Measurements from ENCODE around the gene DAB2IP.

- TF ChIP-seq CTCF (conservative IDR thresholded peaks at IDR 0.05; ENCODE audit: low read depth, low read length) (no peak), EZH2 (IDR thresholded peaks at IDR 0.05; ENCODE audit: low read length, unreplicated experiment) (no peak)
Observed at GRCh38 chr9:121819428-121820231, 168.2 kb downstream of the DAB2IP start.

Data from PC-3 (cell line).